Activated naive CD8-positive, alpha-beta T cell (primary cell): ENCODE data around the gene OR5K1.

ENCODE experiments used
- H3K27ac Mint-ChIP-seq: one replicate; pipeline ENCODE4 v1.8.0; 2021; ENCODE audit warnings: mixed read lengths
- H3K27me3 Mint-ChIP-seq: one replicate; pipeline ENCODE4 v1.8.0; 2021; ENCODE audit warnings: mixed read lengths
- H3K36me3 Mint-ChIP-seq: one replicate; pipeline ENCODE4 v1.8.0; 2021; ENCODE audit warnings: mixed read lengths
- H3K4me1 Mint-ChIP-seq: one replicate; pipeline ENCODE4 v1.8.0; 2021; ENCODE audit warnings: low read depth, mixed read lengths
- H3K4me3 Mint-ChIP-seq: one replicate; pipeline ENCODE4 v1.8.0; 2021; ENCODE audit warnings: mild to moderate bottlenecking, mixed read lengths
- H3K9me3 Mint-ChIP-seq: one replicate; pipeline ENCODE4 v1.8.0; 2021; ENCODE audit warnings: low read depth, mixed read lengths

The OR5K1 gene

GRCh38 chr3:98462901-98463300 lies at the start of gene OR5K1:
OR5K1 (plus strand) TSS chr3:98463201; CDS start chr3:98469577, 6,376 bp downstream.
- no peaks in the 10 kb centered on the region for H3K4me1 Mint-ChIP-seq
- H3K36me3 Mint-ChIP-seq = no peaks in the 10 kb centered on the region
- H3K9me3 Mint-ChIP-seq = peaks cover 3% of the 10 kb centered on the region
- no peak within 1 kb of the TSS for H3K4me3 Mint-ChIP-seq
- H3K27ac Mint-ChIP-seq = no peak within 1 kb of the TSS
- peaks cover 5% of the 10 kb centered on the region for H3K27me3 Mint-ChIP-seq

GRCh38 chr3:98432575-98432974 lies 30.4 kb upstream of the OR5K1 start:
- no peaks in the 10 kb centered on the region for H3K4me1 Mint-ChIP-seq
- H3K27me3 Mint-ChIP-seq = no peaks in the 10 kb centered on the region
- peaks cover 20% of the 10 kb centered on the region for H3K9me3 Mint-ChIP-seq
- no peak overlapping the region for H3K4me3 Mint-ChIP-seq
- H3K36me3 Mint-ChIP-seq = peaks cover 4% of the 10 kb centered on the region
- H3K27ac Mint-ChIP-seq = no peak overlapping the region

DNA sequence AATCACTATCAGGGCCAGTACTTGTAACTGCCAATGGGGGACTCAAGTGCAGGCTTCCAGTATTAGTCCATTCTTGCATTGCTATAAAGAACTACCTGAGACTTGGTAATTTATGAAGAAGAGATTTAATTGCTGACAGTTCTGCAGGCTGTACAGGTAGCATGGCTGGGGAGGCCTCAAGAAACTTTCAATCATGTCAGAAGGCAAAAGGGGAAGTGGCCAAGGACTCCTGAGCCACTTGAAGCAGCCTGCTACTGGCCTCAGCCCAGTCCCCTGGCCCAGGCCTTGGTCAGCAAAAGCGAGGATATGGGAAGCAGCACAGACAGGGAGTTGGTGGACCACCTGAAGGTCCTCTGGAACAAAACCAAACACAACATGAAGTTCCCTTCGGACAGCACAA lies 29.2 kb upstream of the OR5K1 start:
- H3K4me1 Mint-ChIP-seq = no peaks in the 10 kb centered on the region
- H3K27ac Mint-ChIP-seq = no peak overlapping the region
- H3K4me3 Mint-ChIP-seq = no peak overlapping the region
- peaks cover 4% of the 10 kb centered on the region for H3K36me3 Mint-ChIP-seq
- H3K27me3 Mint-ChIP-seq = no peaks in the 10 kb centered on the region
- H3K9me3 Mint-ChIP-seq = peaks cover 20% of the 10 kb centered on the region

- H3K4me1 Mint-ChIP-seq = no peaks in the 10 kb centered on the region
- H3K9me3 Mint-ChIP-seq = peaks cover 14% of the 10 kb centered on the region
- no peaks in the 10 kb centered on the region for H3K27me3 Mint-ChIP-seq
- H3K36me3 Mint-ChIP-seq = no peaks in the 10 kb centered on the region
- no peak overlapping the region for H3K27ac Mint-ChIP-seq
- no peak overlapping the region for H3K4me3 Mint-ChIP-seq
Measured at GRCh38 chr3:98434412-98434811, 28.6 kb upstream of the OR5K1 start.

DNA sequence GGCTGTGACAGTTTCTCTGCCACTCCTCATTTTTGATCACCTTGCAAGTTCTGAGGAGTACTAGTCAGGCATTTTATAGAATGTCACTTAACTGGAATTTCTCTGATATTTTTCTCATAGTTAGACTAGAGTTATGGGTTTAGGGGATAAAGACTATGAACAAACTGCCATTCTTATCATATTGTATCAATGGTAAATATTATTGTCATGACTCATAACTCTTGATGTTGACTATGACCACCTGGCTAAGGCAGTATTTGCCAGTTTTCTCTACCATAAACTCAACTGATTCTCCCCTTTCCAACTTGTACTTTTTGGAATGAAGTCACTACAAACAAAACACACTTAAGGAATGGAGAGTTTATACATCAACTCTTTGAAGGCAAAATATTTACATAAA lies 22.7 kb upstream of the OR5K1 start:
- H3K4me3 Mint-ChIP-seq = no peak overlapping the region
- no peaks in the 10 kb centered on the region for H3K9me3 Mint-ChIP-seq
- H3K27ac Mint-ChIP-seq = no peak overlapping the region
- H3K4me1 Mint-ChIP-seq = no peaks in the 10 kb centered on the region
- peaks cover 3% of the 10 kb centered on the region for H3K27me3 Mint-ChIP-seq
- no peaks in the 10 kb centered on the region for H3K36me3 Mint-ChIP-seq

- Mint-ChIP-seq H3K4me3 (no peak overlapping the region), H3K27ac (no peak overlapping the region)
Measured at GRCh38 chr3:98445949-98446406, 17.0 kb upstream of the OR5K1 start.

GRCh38 chr3:98449606-98450193 lies 13.3 kb upstream of the OR5K1 start:
- H3K4me1 Mint-ChIP-seq = peaks cover 2% of the 10 kb centered on the region
- peaks cover 3% of the 10 kb centered on the region for H3K9me3 Mint-ChIP-seq
- no peak overlapping the region for H3K27ac Mint-ChIP-seq
- H3K27me3 Mint-ChIP-seq = peaks cover 8% of the 10 kb centered on the region
- no peak overlapping the region for H3K4me3 Mint-ChIP-seq
- no peaks in the 10 kb centered on the region for H3K36me3 Mint-ChIP-seq

More at GRCh38 chr3:98445949-98446406, 17.0 kb upstream of the OR5K1 start:
- peaks cover 2% of the 10 kb centered on the region for H3K4me1 Mint-ChIP-seq
- H3K27me3 Mint-ChIP-seq = peaks cover 7% of the 10 kb centered on the region
- H3K9me3 Mint-ChIP-seq = peaks cover 3% of the 10 kb centered on the region
- no peaks in the 10 kb centered on the region for H3K36me3 Mint-ChIP-seq

DNA sequence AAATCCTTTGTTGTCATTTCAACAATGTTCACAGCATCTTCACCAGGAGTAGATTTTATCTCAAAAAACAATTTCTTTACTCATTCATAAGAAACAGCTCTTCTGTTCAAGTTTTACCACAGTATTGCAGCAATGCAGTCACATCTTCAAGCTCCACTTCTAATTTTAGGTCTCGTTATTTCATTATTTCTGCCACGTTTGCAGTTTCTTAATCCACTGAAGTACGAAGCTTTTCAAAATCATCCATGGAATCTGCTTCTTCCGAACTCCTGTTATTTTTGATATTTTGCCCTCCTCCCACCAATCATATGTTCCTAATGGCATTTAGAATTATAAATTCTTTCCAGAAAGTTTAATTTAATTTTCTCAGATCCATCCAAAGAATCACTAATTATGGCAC lies 12.6 kb upstream of the OR5K1 start:
- Mint-ChIP-seq H3K4me1 (peaks cover 2% of the 10 kb centered on the region), H3K27ac (no peak overlapping the region), H3K9me3 (peaks cover 3% of the 10 kb centered on the region), H3K27me3 (peaks cover 8% of the 10 kb centered on the region), H3K36me3 (no peaks in the 10 kb centered on the region), H3K4me3 (no peak overlapping the region)

DNA sequence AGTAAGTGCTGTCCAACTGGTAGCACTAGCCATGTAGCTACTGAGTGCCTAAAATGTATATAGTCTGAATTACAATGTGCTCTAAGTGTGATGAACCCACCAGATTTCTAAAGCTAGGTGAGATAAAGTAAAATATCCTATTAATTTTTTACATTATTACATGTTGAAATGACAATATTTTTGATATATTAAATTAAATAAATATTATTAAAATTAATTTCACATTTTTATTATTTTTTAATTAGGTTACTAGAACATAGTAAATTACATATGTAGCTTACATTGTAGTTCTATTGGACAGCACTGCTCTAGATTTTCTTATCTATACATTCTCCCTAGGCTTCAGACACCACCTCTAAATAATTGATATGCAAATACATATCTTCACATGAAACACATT lies 9.2 kb upstream of the OR5K1 start:
- H3K36me3 Mint-ChIP-seq = no peaks in the 10 kb centered on the region
- no peaks in the 10 kb centered on the region for H3K4me1 Mint-ChIP-seq
- no peak overlapping the region for H3K27ac Mint-ChIP-seq
- no peaks in the 10 kb centered on the region for H3K9me3 Mint-ChIP-seq
- no peak overlapping the region for H3K4me3 Mint-ChIP-seq
- H3K27me3 Mint-ChIP-seq = peaks cover 4% of the 10 kb centered on the region

DNA sequence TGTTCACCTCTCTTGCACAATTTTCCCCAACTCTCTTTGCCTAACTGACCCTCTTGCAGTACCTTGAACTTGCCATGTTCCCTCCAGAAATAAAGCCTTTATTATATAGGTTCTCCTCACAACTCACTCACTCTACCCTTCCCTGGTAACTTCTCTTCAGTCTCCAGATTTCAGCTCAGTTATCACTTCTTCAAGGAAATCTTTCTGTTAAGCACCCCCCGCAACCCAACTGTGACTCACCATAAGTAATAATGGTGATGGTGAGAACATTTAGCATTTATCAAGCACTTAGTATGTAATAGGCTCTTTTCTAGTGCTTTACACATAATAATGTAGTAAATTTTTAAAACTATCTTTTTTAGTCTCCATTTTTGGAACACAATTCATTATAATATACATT lies 8.1 kb upstream of the OR5K1 start:
- H3K36me3 Mint-ChIP-seq = no peaks in the 10 kb centered on the region
- H3K4me1 Mint-ChIP-seq = no peaks in the 10 kb centered on the region
- H3K4me3 Mint-ChIP-seq = no peak overlapping the region
- H3K9me3 Mint-ChIP-seq = no peaks in the 10 kb centered on the region
- peaks cover 4% of the 10 kb centered on the region for H3K27me3 Mint-ChIP-seq
- no peak overlapping the region for H3K27ac Mint-ChIP-seq

DNA sequence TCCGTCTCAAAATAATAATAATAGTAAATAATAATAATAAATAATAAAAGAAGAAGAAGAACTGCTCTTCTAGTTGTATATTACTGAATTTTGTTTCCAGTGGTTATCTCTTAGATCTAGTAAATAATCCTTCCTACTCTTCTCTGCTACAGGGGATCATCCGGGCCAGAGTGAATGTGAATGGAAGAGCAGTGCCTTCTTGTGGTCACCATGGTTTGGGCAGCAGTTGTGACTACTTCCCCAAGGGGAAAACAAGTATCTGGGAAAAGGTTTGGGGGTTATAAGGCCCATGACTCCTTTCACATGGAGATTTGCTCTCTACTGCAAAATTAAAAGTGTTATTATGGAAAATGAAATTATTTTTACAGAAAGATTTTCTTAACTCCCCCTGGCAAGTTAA lies 5.5 kb upstream of the OR5K1 start:
- Mint-ChIP-seq H3K4me3 (no peak overlapping the region), H3K27me3 (peaks cover 2% of the 10 kb centered on the region), H3K36me3 (no peaks in the 10 kb centered on the region), H3K9me3 (peaks cover 3% of the 10 kb centered on the region), H3K27ac (no peak overlapping the region), H3K4me1 (no peaks in the 10 kb centered on the region)

DNA sequence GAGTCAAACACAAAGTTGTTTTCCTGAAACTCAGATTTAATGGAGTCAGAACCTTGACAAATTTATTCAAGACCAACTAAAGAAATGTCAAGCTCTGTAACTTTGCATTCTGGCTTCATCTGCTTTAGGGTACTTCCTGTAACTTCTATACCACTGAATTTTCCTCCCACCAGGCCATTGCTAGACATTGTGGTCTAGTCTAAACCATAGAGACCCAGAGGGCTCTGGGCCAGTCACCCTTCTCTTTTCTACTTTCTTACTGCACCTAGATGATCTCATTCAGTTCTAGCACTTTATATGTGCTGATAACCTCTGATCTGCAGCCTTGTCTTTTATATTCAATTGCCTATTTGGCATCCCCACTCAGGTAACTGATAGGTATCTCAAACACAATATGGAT lies 2.8 kb upstream of the OR5K1 start:
- peaks cover 3% of the 10 kb centered on the region for H3K9me3 Mint-ChIP-seq
- H3K4me1 Mint-ChIP-seq = no peaks in the 10 kb centered on the region
- peaks cover 5% of the 10 kb centered on the region for H3K27me3 Mint-ChIP-seq
- no peak overlapping the region for H3K4me3 Mint-ChIP-seq
- H3K27ac Mint-ChIP-seq = no peak overlapping the region
- H3K36me3 Mint-ChIP-seq = no peaks in the 10 kb centered on the region

GRCh38 chr3:98482717-98483482 lies 19.9 kb downstream of the OR5K1 start:
- Mint-ChIP-seq H3K27me3 (no peaks in the 10 kb centered on the region), H3K36me3 (peaks cover 10% of the 10 kb centered on the region), H3K27ac (no peak overlapping the region), H3K9me3 (peaks cover 35% of the 10 kb centered on the region), H3K4me3 (no peak overlapping the region), H3K4me1 (no peaks in the 10 kb centered on the region)

DNA sequence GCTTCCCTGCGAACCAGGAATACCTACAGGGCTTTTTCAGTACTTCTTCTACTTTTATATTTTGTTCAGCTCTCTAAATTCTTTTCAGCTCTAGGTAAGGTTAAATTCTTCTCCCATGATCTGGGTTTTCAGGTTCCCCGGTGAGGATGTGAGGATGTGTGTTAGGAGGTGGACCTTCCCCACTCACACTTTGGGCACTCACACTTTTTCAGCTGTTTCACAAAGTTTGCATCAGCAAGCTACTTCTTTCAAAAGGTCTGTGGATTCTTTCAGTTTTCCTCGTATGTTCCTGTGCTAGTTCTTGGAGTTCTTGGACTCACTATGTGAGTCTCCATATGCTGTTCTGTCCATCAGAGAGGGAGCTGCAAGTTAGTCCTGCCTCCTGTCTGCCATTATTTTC lies 20.6 kb downstream of the OR5K1 start:
- H3K27ac Mint-ChIP-seq = no peak overlapping the region
- peaks cover 10% of the 10 kb centered on the region for H3K36me3 Mint-ChIP-seq
- H3K27me3 Mint-ChIP-seq = no peaks in the 10 kb centered on the region
- H3K4me3 Mint-ChIP-seq = no peak overlapping the region
- peaks cover 42% of the 10 kb centered on the region for H3K9me3 Mint-ChIP-seq
- H3K4me1 Mint-ChIP-seq = no peaks in the 10 kb centered on the region

- Mint-ChIP-seq H3K27ac (no peak within 1 kb of the TSS), H3K4me3 (no peak within 1 kb of the TSS), H3K27me3 (no peaks in the 10 kb centered on the region), H3K9me3 (no peaks in the 10 kb centered on the region), H3K36me3 (peaks cover 4% of the 10 kb centered on the region), H3K4me1 (peaks cover 4% of the 10 kb centered on the region)
Measured at GRCh38 chr3:98497381-98497780, 34.4 kb downstream of the OR5K1 start, which contains the start of gene OR5K2. OR5K2 (plus strand) TSS chr3:98497681; CDS start chr3:98497681, 0 bp downstream.
